Amygdala (tissue), 56 donors: ENCODE data around the gene SMIM36.
"Not testable (repeated sequence)": the region's sequence is repeated elsewhere in the genome, so short reads cannot be mapped to it uniquely, and the experiment has no call there.

ENCODE experiments used
- DNase-seq, 56 donors: peaks; one replicate each; lab custom pipeline; 2025; lab: John Stamatoyannopoulos, UW

SMIM36 gene

DNA sequence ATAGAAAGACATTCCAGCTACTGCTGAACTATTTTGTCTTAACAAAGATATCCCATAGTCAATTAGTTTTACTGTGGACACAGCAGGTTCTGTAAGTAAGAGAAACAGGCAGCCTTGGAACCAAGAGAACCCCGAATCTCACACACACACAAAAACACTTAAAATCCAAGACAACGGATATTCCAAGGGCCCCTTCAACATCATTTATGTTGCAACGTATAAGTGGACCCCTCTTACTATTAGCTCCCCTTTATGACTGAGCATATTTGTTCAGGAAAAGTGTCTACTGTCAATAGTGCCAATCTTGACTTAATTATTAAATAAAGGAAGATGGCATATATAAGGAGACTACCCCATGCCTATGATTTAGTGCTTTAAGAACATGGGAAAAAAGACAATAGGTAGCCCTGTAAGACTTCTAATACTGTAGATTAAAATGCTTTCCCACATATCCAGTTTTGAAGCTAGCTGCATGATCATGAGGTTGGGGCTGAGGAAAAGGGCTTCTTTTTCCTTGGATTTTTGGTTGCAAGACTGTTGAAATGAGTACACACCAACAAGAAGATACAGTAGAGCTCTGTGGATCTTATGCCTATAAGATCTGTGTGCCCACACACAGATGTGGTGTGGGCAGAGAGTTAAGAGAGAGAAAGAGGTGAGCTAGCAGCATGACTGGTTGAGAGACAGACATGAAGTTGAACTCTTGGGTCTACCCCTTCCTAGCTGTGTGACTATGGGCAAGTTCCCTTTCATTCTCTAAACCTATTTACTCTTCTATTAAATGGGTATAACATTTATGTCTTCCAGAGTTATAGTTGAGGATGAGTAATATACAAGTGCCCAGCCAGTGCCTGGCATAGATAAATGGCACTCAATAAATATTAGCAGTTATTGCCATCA lies 92.6 kb downstream of the SMIM36 start:
- DNase-seq: no peak

GRCh38 chr17:55417411-55418268 lies 93.6 kb downstream of the SMIM36 start:
- DNase-seq: no peak

DNA sequence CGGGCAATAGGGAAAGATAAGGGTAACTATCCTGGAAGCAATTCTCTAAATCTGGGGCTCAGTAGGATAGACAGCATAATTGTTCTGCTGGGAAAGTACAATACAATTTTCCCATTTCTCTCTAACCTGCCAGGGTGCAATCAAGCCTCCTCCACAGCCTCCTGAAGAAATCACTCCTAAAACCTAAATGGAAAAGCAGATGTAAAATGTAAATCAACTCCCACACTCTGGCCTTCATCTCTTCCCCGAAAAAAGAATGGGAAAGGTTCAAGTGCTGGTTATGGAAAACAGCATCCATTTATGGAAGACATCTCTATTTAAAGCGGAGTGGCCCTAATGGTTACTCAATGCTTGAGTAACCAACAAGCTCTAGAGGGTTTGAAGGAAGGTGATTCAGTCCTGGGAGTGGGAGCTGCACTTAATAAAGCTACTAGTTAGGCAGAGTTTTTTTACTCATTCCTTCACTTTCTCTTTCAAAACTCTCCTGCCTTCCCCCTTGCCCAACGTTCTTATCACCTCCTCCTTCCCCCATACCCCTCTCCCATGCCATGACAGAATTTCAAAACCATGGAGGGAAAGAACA lies 94.7 kb downstream of the SMIM36 start:
- no peak for DNase-seq

DNA sequence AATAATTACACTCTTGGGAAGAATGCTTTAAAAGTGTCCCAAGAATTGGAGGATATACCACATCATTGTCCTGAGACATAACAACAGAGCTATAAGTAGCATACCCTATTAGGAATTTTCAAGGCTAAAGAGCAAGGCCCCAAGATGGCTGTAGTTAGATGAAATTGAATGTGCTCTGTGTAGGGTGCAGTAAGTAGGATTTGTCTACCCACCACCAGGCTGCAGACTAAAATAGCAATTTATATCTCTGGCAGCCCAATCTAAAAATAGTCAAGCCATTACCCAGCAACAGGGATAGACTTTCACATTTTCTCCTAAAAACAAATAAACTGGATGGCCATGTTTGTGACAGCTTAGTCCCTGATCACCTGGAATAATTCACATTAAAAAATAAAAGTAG lies 95.3 kb downstream of the SMIM36 start:
- DNase-seq: no peak

DNA sequence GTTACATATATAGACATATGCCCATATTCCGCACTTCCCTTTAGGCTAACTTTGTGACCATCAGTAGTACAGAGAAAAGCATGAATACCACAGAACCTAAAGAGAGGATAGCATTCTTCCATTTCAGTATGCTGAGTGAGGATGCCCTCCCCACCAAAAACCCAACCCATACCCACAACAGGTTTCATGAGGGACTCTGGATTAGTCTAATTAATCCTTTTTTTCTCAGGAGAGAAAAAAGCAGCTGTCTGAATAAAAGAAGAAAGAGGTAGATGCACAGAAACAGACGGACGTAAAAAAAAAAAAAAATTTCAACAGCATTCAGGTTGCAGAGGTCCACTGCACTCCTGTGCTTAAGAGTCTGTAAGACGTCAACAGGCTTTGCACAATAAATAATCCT lies 96.3 kb downstream of the SMIM36 start:
- no peak for DNase-seq

DNA sequence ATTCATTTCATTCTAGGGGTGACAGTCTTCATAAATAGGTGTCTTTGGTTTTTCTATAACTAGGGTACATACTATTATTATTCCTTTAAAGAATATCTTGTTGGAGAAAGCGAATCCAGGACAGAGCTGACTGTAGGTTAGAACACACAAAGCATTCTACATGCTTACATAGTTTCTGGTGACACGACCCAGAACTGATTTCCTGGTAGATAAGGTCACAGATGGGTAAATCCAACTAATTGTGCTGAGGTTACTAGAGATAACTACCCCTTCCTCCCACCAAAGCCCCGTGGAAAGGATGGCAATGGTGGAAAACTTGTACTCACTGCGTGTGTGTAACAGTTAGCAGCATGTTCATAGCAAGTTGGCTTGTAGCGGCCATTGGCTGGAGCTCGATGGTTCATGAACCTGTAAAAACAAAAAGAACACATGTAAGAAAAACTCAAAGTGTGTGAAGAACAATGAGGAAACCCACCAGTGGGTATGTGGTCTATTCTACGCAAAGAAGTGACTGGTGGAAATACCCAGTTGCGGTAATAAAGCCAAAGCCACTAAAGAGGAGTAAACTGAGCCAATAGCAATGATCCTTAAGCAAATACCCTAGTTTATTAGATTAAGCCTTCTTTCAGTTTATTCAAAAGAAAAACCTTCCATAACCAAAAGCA lies 97.3 kb downstream of the SMIM36 start:
- DNase-seq: no peak

DNA sequence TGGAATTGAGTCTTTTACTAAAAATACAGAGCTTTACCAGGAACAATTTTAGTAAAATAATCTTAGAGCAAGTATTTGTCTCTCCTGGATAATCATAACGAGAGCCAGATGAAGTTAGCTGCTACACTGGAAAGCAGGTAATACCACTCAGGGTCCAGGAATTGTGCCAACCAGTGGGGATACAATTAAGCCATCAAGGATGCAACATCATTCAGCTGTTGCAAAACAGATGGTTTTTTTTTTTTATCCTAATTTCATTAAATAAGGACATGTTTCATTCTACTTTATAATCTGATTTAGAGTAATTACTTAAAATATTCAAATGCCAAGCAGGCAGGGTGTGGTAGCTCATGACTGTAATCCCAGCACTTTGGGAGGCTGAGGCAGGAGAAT lies 99.8 kb downstream of the SMIM36 start:
- no peak for DNase-seq

GRCh38 chr17:55410722-55411462 lies 100.4 kb downstream of the SMIM36 start:
- no peak for DNase-seq

GRCh38 chr17:55409030-55409800 lies 102.0 kb downstream of the SMIM36 start:
- DNase-seq: no peak

DNA sequence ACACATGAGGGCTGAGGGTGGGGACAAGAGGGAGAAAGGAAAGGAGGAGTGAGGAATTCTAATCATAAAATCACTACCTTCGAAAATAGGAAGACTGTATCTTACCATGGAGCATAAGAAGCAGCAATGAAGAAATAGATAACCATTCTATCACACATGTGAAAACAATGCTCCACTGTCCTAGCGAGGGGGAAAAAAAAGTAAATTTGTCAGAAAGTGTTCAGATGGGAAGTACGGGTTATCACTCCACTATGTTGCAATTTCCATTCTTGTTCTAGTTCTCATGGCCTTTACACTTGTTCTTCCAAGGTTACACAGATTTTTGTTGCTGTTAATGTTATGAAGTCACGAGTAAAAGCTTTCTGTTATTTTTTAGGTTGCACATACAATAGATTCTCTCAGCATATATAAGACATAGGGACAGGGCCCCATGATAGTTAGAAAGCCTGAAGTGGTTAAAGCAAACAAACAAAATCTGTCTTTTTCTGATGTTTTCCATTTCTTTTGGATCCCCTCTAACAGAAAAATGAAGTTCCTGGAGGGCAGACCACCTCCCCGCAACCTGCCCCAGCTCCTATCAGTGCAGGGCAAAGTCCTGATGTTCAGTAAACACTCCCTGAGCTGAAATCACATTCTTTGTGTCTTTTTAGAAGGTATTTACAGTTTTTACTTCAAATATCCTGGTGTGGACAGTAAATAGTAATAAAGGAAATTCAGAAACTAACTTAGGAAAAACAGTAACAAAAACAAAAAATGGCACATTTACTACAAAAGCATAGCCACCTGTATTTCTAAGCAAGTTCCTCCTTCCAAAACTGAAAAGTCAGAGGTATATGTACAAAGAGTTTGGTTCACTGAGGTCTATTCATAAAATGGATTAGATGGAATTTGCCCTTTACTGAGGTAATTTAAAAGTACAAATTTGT lies 103.3 kb downstream of the SMIM36 start:
- DNase-seq: no peak

- DNase-seq: no peak
These were observed 105.7 kb downstream of the SMIM36 start for GRCh38 chr17:55405600-55405999.

GRCh38 chr17:55404197-55404596 lies 107.1 kb downstream of the SMIM36 start:
- not testable (repeated sequence) for DNase-seq

- DNase-seq: no peak
These were observed 108.9 kb downstream of the SMIM36 start for GRCh38 chr17:55402374-55402773.
